HG02884 (cell line): Measurements from ENCODE around the gene CNPY4.

Experiments
- ATAC-seq: cut with Tn5 transposase; IDR thresholded peaks from one replicate; pipeline ENCODE4 v1.9.1; 2021; ENCODE audit warnings: mild to moderate bottlenecking, moderate library complexity; ENCODE audit not compliant: unreplicated experiment

CNPY4 gene

GRCh38 chr7:100119072-100119969, at the start of gene CNPY4, which contains the start of gene TAF6:
CNPY4 (plus strand) TSS chr7:100119634; CDS start chr7:100119745, 111 bp downstream.
TAF6 (minus strand) TSS chr7:100119358; CDS start chr7:100114209, 5,149 bp downstream.
- ATAC-seq: peak; percentile 63

- ATAC-seq: no peak
Measured at GRCh38 chr7:100069991-100070390, 49.4 kb upstream of the CNPY4 start.

GRCh38 chr7:100071018-100071723, 48.3 kb upstream of the CNPY4 start:
- no peak for ATAC-seq

GRCh38 chr7:100072462-100072861, 47.0 kb upstream of the CNPY4 start:
- no peak for ATAC-seq

- ATAC-seq: no peak
Measured at GRCh38 chr7:100074841-100075240, 44.6 kb upstream of the CNPY4 start.

- ATAC-seq: no peak
Measured at GRCh38 chr7:100075418-100075817, 44.0 kb upstream of the CNPY4 start.

- no peak for ATAC-seq
Measured at GRCh38 chr7:100077205-100077604, 42.2 kb upstream of the CNPY4 start.

- ATAC-seq: no peak
Measured at GRCh38 chr7:100079024-100079560, 40.3 kb upstream of the CNPY4 start.

GRCh38 chr7:100080907-100081534, 38.4 kb upstream of the CNPY4 start:
- no peak for ATAC-seq

GRCh38 chr7:100081535-100082102, 37.8 kb upstream of the CNPY4 start, which contains the start of gene ZNF3:
ZNF3 (minus strand) TSS chr7:100081723; CDS start chr7:100077357, 4,366 bp downstream.
- ATAC-seq: peak; percentile 84

- ATAC-seq: no peak
Measured at GRCh38 chr7:100082978-100083377, 36.5 kb upstream of the CNPY4 start.

- ATAC-seq: no peak
Measured at GRCh38 chr7:100085515-100085914, 33.9 kb upstream of the CNPY4 start.

- ATAC-seq: no peak
Measured at GRCh38 chr7:100087055-100087750, 32.2 kb upstream of the CNPY4 start.

- no peak for ATAC-seq
Measured at GRCh38 chr7:100088095-100088620, 31.3 kb upstream of the CNPY4 start.

- peak; percentile 50 for ATAC-seq
Measured at GRCh38 chr7:100088621-100089457, 30.6 kb upstream of the CNPY4 start, which contains the start of gene COPS6. COPS6 (plus strand) TSS chr7:100088969; CDS start chr7:100088991, 22 bp downstream.

GRCh38 chr7:100089458-100090196, 29.8 kb upstream of the CNPY4 start:
- no peak for ATAC-seq

- no peak for ATAC-seq
Measured at GRCh38 chr7:100090527-100091410, 28.7 kb upstream of the CNPY4 start.
